ENCODE measurements around the gene HOXD3. TPM values are rescaled to one million over a fixed set of nuclear protein-coding genes. Genes with fewer than 3 reads are reported as not detected.

HOXD3 gene
- total RNA-seq, 2 donors from 2014 or later: 1.2 to 3.9 TPM

DNA sequence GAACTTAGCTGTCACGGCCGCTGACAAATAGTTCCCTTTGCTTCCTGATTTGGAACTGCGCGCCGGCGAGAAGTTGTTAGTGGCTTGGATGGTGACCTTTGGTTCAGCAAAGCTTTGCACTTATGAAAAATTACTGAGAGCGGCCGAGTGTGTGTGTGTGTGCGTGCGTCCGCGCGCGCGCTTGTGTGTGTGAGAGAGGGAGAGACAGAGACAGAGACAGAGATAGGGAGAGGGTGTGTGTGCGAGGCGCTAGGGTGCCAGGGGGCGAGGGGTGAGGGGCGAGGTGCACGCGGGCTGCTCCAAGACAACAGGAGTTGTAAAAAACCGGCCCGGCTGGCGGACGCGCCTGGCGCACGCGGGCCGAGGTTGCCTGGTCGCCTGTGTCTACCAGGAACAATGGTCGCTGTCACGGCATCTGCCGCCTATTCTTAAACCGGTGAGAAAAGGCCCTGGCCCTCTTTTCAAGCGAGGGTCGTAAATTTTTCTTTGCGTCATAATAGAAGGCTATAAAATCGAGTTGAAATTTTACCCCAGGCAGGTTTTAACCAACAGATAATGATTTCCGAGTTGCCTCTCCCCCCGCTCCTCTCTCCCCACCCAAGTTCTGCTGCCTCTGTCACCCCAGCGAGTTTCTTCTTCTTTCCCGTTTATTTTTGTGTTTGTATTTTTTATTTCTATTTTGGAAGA, 535 bp downstream of the HOXD3 start:
- peaks cover 6% of the 10 kb centered on the region for H3K36me3 ChIP-seq
- H3K27ac ChIP-seq: no peak overlapping the region
- H3K4me3 ChIP-seq: peak overlapping the region; percentile 12
- no peaks in the 10 kb centered on the region for H3K9me3 ChIP-seq
- no peak for ATAC-seq (ENCODE audit: insufficient number of reproducible peaks, low FRiP score, low read depth)
- TF ChIP-seq, protein P1, sequence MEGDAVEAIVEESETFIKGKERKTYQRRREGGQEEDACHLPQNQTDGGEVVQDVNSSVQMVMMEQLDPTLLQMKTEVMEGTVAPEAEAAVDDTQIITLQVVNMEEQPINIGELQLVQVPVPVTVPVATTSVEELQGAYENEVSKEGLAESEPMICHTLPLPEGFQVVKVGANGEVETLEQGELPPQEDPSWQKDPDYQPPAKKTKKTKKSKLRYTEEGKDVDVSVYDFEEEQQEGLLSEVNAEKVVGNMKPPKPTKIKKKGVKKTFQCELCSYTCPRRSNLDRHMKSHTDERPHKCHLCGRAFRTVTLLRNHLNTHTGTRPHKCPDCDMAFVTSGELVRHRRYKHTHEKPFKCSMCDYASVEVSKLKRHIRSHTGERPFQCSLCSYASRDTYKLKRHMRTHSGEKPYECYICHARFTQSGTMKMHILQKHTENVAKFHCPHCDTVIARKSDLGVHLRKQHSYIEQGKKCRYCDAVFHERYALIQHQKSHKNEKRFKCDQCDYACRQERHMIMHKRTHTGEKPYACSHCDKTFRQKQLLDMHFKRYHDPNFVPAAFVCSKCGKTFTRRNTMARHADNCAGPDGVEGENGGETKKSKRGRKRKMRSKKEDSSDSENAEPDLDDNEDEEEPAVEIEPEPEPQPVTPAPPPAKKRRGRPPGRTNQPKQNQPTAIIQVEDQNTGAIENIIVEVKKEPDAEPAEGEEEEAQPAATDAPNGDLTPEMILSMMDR (IDR thresholded peaks at IDR 0.05): no peak
- no peak for DNase-seq (ENCODE audit: low spot score)
- peaks cover 3 to 30% of the 10 kb centered on the region in 2 donors for H3K4me1 ChIP-seq (ENCODE audit: control insufficient read depth in 1 of 2, low read depth in 2 of 2)
- H3K27me3 ChIP-seq (replicated peaks; ENCODE audit: insufficient read depth): no peaks in the 10 kb centered on the region

DNA sequence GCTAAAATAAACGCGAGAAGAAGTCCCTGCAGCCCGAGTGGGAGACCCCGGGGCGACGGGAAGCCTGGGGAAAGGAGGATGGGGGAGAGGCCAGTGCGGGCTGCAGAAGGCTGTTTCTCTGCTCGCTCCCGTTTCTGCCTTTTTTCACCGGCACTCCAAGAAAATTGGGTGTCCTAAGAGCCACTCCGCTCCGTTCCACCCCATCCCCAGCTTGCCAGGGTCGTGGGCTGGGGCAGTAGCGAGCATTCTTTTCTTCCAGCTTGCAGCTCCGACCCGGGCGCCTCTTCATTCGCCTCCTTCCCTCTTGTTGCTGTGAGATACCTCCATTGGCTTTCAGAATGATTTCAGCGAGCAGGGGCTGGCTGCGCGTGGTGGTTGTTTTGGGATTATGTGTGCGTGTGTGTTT, 1.1 kb downstream of the HOXD3 start:
- Histone ChIP-seq H3K4me3 (no peak overlapping the region), H3K36me3 (peaks cover 4% of the 10 kb centered on the region), H3K27me3 (replicated peaks; ENCODE audit: insufficient read depth) (no peaks in the 10 kb centered on the region), H3K9me3 (no peaks in the 10 kb centered on the region), H3K4me1 (ENCODE audit: control insufficient read depth in 1 of 2, low read depth in 2 of 2) (peaks cover 3 to 30% of the 10 kb centered on the region in 2 donors), H3K27ac (no peak overlapping the region)
- DNase-seq (ENCODE audit: low spot score) (no peak), ATAC-seq (ENCODE audit: insufficient number of reproducible peaks, low FRiP score, low read depth) (no peak)
- TF ChIP-seq, protein P1 (IDR thresholded peaks at IDR 0.05): no peak

DNA sequence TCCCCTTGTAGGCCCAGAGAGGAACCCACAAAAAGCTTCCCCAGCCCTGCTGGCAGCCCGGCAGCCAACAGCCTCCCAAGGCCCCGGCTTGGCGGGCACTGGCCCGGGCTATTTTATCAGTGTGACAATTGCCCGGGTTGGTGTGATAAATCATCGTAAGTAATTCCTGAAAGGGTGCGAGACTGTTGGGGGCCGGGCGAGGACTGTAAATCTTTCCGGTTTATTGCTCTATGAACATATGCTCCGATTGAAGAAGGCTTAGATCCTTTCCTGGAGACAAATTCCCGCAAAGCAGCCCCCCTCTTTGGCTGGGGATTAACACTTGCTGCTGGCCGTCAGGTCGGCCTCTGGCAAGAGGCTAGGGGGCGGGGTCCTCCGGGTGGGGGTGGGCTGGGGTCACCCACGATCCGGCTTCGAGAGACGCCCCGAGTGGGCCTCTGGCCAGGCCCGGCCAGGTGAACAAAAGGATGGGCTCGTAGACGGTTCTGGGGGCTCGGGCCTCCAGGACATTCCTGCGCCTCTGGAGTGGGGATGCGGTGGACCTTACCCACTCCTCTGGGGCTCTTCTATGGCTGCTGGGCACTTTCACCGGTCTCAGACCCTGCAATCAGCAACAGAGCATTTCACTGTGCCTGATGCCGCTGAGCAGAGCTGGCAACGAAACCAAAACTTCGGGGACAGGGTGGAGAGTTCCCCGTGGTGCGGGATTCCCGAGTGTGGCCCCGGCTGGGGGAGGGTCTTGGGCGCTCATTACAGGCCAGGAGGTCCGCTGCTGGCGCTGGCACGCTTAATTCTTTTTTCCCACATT, 2.0 kb downstream of the HOXD3 start:
- DNase-seq (ENCODE audit: low spot score) (no peak), ATAC-seq (ENCODE audit: insufficient number of reproducible peaks, low FRiP score, low read depth) (no peak)
- Histone ChIP-seq H3K4me1 (ENCODE audit: control insufficient read depth in 1 of 2, low read depth in 2 of 2) (peaks cover 3 to 30% of the 10 kb centered on the region in 2 donors), H3K27ac (no peak overlapping the region), H3K9me3 (no peaks in the 10 kb centered on the region), H3K27me3 (replicated peaks; ENCODE audit: insufficient read depth) (no peaks in the 10 kb centered on the region), H3K4me3 (peak overlapping the region; percentile 44), H3K36me3 (peaks cover 4% of the 10 kb centered on the region)
- TF ChIP-seq, protein P1 (IDR thresholded peaks at IDR 0.05): no peak

DNA sequence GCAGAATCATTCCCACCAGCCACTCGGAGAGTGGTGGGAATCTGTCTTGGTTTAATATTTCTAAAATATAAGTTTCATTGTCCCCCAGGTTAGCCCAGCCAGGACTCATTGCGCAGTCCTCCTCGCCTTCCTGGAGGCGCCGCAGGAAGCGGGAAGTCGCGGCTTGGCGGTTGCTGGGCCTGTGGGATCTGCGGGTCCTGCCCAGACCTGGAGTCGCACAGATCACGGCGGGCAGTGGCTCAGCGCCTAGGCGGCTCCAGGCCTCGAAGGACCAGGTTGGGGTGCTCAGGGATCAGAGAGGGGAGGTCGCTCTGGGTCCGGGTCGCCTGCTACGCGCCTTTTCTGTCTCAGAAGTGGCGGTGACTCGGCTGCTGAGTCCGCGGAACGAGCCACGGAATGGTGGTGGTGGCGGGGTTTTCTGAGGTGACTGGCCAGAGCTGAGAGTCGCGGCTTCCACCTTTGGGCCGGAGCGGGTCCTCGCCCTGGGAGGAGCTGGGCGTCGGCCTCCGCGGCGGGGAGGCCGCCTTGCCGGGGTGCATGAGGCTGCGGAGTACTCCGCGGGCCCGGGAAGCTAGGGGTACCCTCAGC, 2.6 kb downstream of the HOXD3 start:
- TF ChIP-seq, protein P1 (IDR thresholded peaks at IDR 0.05): no peak
- Histone ChIP-seq H3K27ac (no peak overlapping the region), H3K9me3 (no peaks in the 10 kb centered on the region), H3K27me3 (replicated peaks; ENCODE audit: insufficient read depth) (no peaks in the 10 kb centered on the region), H3K4me3 (peak overlapping the region; percentile 44), H3K36me3 (peaks cover 2% of the 10 kb centered on the region), H3K4me1 (ENCODE audit: control insufficient read depth in 1 of 2, low read depth in 2 of 2) (peaks cover 3 to 30% of the 10 kb centered on the region in 2 donors)
- DNase-seq (ENCODE audit: low spot score) (no peak), ATAC-seq (ENCODE audit: insufficient number of reproducible peaks, low FRiP score, low read depth) (no peak)
